AG04450 (cell line): Measurements from ENCODE around the gene SIPA1L3. TPM values are rescaled to one million over a fixed set of nuclear protein-coding genes. Genes with fewer than 3 reads are reported as not detected.

Experiments
- CTCF ChIA-PET: fragments of 300-600, 350-600 bp; formaldehyde crosslinking; extraction: SDS; loops from one replicate; lab custom pipeline; 2022; ENCODE audit warnings: antibody characterized with exemption, inconsistent platforms; lab: Charles Lee
- POLR2A ChIA-PET: fragments of 350-600 bp; formaldehyde crosslinking; extraction: SDS; loops from one replicate; lab custom pipeline; 2021; ENCODE audit warnings: antibody characterized with exemption, inconsistent platforms; lab: Yijun Ruan, JAX
- DNase-seq: peaks from one replicate; pipeline ENCODE4 v3.0.0-alpha.2; 2011; ENCODE audit warnings: low read depth, low spot score
- H3K27ac ChIP-seq: one replicate; pipeline ENCODE4 v1.5.1; 2012; ENCODE audit warnings: low read depth, low read length, control low read depth
- H3K27me3 ChIP-seq: one replicate; pipeline ENCODE4 v1.6.0; 2012; ENCODE audit warnings: low read length; ENCODE audit not compliant: control insufficient read depth, insufficient read depth
- H3K4me3 ChIP-seq: 2 replicates; pipeline ENCODE4 v1.5.1; 2011; ENCODE audit warnings: mild to moderate bottlenecking, low read depth, low read length, control low read depth
- H3K9me3 ChIP-seq: 2 replicates; pipeline ENCODE4 v1.5.1; 2012; ENCODE audit warnings: low read length; ENCODE audit not compliant: control insufficient read depth, insufficient read depth
- CTCF ChIP-seq: IDR thresholded peaks from 2 replicates; pipeline ENCODE4 v1.5.1; 2011; ENCODE audit warnings: low read depth, low read length, control low read depth, inconsistent platforms
- polyA plus RNA-seq: library from polyadenylated mRNA; depleted of rRNA; stranded (reverse); fragments of >200 nt; gene quantifications from 2 replicates; pipeline ENCODE4 v1.2.3, GENCODE V29; 2011

Gene SIPA1L3
- polyA plus RNA-seq, 1 experiment: 4.9 TPM

GRCh38 chr19:37930416-37930815, 23.4 kb downstream of the SIPA1L3 start:
- DNase-seq: no peak
- Histone ChIP-seq H3K9me3 (peaks cover 8% of the 10 kb centered on the region), H3K27ac (no peak overlapping the region), H3K4me3 (no peak overlapping the region), H3K27me3 (no peaks in the 10 kb centered on the region)
- CTCF ChIA-PET: interaction anchor here (0.6 to 3.1 kb wide), 4 partner anchors 11 to 164 kb away, joined by 4 to 16 read pairs (median 7); no protein-coding TSS in a partner anchor
- POLR2A ChIA-PET: no interaction called here
- TF ChIP-seq CTCF: no peak

DNA sequence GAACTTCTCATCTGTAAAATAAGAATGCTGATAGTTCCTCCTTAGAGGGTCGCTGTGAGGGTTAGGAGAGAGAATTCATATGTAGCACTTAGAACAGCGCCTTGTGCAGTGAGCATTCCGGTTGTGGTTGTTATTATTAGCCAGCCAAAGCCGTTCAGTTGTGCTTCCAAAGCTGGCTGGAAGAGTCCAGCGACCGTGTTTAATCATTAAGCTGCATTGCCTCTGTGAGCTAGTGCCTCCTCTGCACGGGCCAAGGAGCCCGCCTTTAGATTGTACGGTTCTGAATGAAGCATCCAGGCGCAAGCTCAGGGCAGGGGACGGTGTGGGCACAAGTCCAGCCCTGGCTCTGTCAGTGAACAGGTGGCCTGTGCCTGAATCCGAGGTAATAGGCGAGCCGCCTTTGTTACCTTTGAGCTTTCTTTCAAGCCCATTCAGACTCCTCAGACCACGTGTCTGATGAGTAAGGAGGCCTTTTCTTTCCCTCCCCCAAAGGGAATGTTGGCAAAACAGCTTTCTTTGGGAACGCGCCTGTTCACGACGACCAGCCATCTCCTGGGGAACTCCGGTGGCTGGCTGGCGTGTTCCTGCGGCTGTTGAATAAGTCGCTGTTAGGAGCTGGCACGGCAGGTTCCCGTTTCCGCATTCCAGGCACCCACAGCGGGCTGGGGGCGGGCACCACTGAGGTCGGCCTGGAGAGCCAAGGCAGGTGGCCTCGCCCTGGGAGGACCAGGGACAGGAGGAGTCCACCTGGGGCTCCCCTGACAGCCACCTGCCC, 25.1 kb downstream of the SIPA1L3 start:
- CTCF ChIA-PET: interaction anchor here (0.6 to 3.1 kb wide), 10 partner anchors 13 to 312 kb away, joined by 4 to 16 read pairs (median 4); no protein-coding TSS in a partner anchor
- H3K27ac ChIP-seq: peak overlapping the region; percentile 89
- no peaks in the 10 kb centered on the region for H3K27me3 ChIP-seq
- H3K9me3 ChIP-seq: peaks cover 14% of the 10 kb centered on the region
- POLR2A ChIA-PET: interaction anchor here (0.6 to 1.6 kb wide), 5 partner anchors 18 to 131 kb away, joined by 3 to 9 read pairs (median 8); partner anchors contain the start of genes SIPA1L3 and WDR87
- TF ChIP-seq CTCF: peak; percentile 13; the same call in 1 of the 2 replicates
- peak; percentile 38 for DNase-seq
- peak overlapping the region; percentile 45 for H3K4me3 ChIP-seq

DNA sequence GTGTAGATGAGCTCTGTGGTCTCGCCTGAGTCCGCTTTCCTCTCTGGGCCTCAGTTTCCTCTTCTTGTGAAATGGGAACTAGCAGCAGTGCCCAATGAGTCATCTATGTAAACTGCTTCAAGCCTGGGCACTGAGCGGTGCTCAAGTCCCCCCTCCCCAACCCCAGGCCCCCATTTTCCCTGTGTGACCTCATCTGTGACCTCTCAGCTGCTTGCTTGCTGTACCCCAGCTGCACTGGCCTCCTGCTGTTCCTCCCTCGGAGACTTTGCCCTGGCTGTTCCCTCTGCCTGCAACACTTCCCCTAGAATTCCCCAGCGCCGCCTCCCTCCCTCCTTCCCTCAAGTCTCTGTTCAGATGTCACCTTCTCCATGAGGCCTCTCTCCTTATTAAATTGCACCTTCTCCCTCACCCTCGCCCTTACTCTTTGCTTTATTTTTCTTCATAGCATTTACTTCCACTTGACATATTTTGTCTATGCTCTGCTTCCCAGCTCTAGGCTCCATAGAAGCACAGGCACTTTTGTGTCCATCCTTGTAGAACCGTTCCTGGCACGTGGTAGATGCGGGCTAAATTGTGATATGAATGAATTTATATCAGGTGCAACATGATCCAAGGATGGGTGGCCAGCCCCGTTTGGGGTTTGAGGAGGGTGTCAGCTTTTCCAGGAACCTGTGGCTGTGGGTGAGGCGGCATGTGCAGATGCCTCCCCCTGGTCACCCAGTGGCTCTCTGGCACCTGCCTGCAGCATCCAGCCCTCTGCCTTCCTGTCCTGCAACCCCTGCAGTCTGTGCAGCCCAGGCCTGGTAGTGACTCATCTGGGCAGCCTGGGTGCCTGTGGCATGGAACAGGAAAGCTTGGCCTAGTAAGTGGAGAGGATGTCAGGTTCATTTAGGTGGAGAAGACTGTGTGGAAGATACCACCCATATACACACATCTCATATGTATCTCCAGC, 26.3 kb downstream of the SIPA1L3 start:
- CTCF ChIA-PET: interaction anchor here (0.6 to 3.1 kb wide), 5 partner anchors 12 to 201 kb away, joined by 3 to 16 read pairs (median 4); no protein-coding TSS in a partner anchor
- Histone ChIP-seq H3K9me3 (peaks cover 14% of the 10 kb centered on the region), H3K27ac (no peak overlapping the region), H3K4me3 (no peak overlapping the region), H3K27me3 (no peaks in the 10 kb centered on the region)
- DNase-seq: peak; percentile 6
- POLR2A ChIA-PET: interaction anchor here (0.6 to 1.9 kb wide), 2 partner anchors 17 to 71 kb away, joined by 4 to 7 read pairs; no protein-coding TSS in a partner anchor
- TF ChIP-seq CTCF: no peak

DNA sequence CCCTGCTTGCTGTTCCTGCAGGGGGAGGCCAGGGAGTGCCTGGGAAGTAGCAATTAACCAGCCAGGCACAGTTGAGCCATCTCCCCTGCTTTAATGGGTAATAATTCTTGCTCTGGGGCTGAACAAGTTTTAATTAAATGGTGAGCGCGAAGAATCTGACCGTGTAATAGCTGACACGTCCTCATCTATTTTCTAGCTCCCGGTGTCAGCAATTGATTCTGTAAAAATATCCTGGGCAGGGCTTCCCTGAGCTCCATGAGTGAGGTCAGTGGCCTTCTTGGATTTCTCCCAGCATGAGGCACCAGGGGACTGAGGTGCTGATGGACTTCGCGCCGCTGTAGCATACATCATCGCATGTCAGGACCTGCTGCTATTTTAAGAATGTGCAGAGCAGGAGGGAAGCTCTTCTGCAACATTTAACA, 26.9 kb downstream of the SIPA1L3 start:
- Histone ChIP-seq H3K4me3 (no peak overlapping the region), H3K27ac (no peak overlapping the region), H3K9me3 (peaks cover 14% of the 10 kb centered on the region), H3K27me3 (no peaks in the 10 kb centered on the region)
- DNase-seq: no peak
- TF ChIP-seq CTCF: no peak
- ChIA-PET POLR2A (interaction anchor here (1.9 kb wide), 1 partner anchor 70 kb away, joined by 7 read pairs; no protein-coding TSS in a partner anchor), CTCF (interaction anchor here (0.6 to 0.7 kb wide), 3 partner anchors 18 to 35 kb away, joined by 3 to 4 read pairs (median 3); no protein-coding TSS in a partner anchor)
